Activated B cell treated with CpG ODN at 0.5 μM for 24 hours (primary cell): ENCODE results near the gene ZMYND8. TPM values are rescaled to one million over a fixed set of nuclear protein-coding genes. Genes with fewer than 3 reads are reported as not detected.
"Not testable (repeated sequence)": the region's sequence is repeated elsewhere in the genome, so short reads cannot be mapped to it uniquely, and the experiment has no call there.

Experiments used
- ATAC-seq: fragments of 200-7000 bp; cut with Tn5 transposase; one replicate; pipeline ENCODE4 v1.10.0; 2021; ENCODE audit warnings: low read depth, mild to moderate bottlenecking, moderate library complexity
- CTCF ChIA-PET: fragments of 350-600 bp; sonication (Branson Sonifier 250); formaldehyde crosslinking; loops from one replicate; lab custom pipeline; 2021; ENCODE audit warnings: antibody characterized with exemption; lab: Charles Lee
- POLR2A ChIA-PET: fragments of 350-600 bp; sonication (Branson Sonifier 250); formaldehyde crosslinking; loops from one replicate; lab custom pipeline; 2021; ENCODE audit warnings: antibody characterized with exemption; lab: Charles Lee
- DNase-seq: peaks from one replicate; pipeline ENCODE4 v3.0.0; 2022
- H3K27ac Mint-ChIP-seq: one replicate; pipeline ENCODE4 v1.8.0; 2020; ENCODE audit warnings: mixed read lengths
- H3K27me3 Mint-ChIP-seq: one replicate; pipeline ENCODE4 v1.8.0; 2021; ENCODE audit warnings: mixed read lengths
- H3K36me3 Mint-ChIP-seq: one replicate; pipeline ENCODE4 v1.8.0; 2021; ENCODE audit warnings: low read depth, mixed read lengths
- H3K4me1 Mint-ChIP-seq: one replicate; pipeline ENCODE4 v1.8.0; 2021; ENCODE audit warnings: mixed read lengths
- H3K4me3 Mint-ChIP-seq: one replicate; pipeline ENCODE4 v1.8.0; 2020; ENCODE audit warnings: mild to moderate bottlenecking, mixed read lengths
- H3K9me3 Mint-ChIP-seq: one replicate; pipeline ENCODE4 v1.8.0; 2020; ENCODE audit warnings: mixed read lengths
- intact Hi-C: fragments of 100-400 bp; cut with micrococcal nuclease; formaldehyde crosslinking; loops from one replicate; pipeline ENCODE4 v1.15.1; 2024
- total RNA-seq: library from RNA; stranded (reverse); gene quantifications from 2 replicates; pipeline ENCODE4 v1.2.3, GENCODE V29; 2022
- TF ChIP-seq, protein P1 (sequence below): fragments of 200-600 bp; IDR thresholded peaks from one replicate; pipeline ENCODE4 v1.8.0; 2022; ENCODE audit warnings: antibody characterized with exemption, mild to moderate bottlenecking

Gene ZMYND8
- total RNA-seq, 1 donor from 2014 or later, result 42.6 TPM

DNA sequence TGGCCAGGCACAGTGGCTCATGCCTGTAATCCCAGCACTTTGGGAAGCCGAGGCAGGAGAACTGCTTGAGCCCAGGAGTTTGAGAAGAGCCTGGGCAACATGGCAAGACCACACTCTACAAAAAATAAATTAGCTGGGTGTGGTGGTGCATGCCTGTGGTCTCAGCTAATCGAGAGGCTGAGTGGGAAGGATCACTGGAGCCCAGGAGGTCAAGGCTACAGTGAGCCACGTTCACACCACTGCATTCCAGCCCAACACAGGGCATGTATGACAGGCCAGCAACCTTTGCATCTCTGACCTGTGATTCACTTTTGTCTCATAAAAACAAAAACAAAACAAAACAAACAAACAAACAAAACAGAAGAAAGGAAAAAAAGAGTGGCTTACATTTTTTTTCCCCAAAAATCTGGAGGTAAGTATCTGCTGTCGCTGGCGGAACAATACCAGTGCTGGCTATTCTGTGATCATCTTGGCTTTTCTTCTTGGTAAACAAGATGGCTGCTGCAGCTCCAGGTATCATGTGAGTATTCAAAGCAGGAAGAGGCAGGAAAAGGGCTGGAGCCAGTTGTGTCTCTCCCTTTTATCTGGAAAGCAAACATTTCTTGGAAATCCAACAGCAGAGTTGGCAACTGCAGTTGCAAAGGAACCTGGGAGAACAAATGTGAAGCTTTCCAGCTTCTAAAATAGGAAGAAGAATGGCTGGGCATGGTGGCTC, 40.4 kb upstream of the ZMYND8 start:
- Mint-ChIP-seq H3K4me3 (no peak overlapping the region), H3K9me3 (no peaks in the 10 kb centered on the region), H3K36me3 (peaks cover 11% of the 10 kb centered on the region), H3K4me1 (peaks cover 22% of the 10 kb centered on the region), H3K27me3 (no peaks in the 10 kb centered on the region), H3K27ac (no peak overlapping the region)
- intact Hi-C loops, result no loop called here
- POLR2A ChIA-PET, result interaction anchor here (0.9 to 1.6 kb wide), 3 partner anchors 15 to 105 kb away, joined by 3 to 6 read pairs (median 5); partner anchors contain the start of gene NCOA3
- TF ChIP-seq, protein P1, sequence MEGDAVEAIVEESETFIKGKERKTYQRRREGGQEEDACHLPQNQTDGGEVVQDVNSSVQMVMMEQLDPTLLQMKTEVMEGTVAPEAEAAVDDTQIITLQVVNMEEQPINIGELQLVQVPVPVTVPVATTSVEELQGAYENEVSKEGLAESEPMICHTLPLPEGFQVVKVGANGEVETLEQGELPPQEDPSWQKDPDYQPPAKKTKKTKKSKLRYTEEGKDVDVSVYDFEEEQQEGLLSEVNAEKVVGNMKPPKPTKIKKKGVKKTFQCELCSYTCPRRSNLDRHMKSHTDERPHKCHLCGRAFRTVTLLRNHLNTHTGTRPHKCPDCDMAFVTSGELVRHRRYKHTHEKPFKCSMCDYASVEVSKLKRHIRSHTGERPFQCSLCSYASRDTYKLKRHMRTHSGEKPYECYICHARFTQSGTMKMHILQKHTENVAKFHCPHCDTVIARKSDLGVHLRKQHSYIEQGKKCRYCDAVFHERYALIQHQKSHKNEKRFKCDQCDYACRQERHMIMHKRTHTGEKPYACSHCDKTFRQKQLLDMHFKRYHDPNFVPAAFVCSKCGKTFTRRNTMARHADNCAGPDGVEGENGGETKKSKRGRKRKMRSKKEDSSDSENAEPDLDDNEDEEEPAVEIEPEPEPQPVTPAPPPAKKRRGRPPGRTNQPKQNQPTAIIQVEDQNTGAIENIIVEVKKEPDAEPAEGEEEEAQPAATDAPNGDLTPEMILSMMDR, result no peak
- ATAC-seq, result no peak
- CTCF ChIA-PET, result interaction anchor here (2.3 kb wide), 1 partner anchor 13 kb away, joined by 8 read pairs; no protein-coding TSS in a partner anchor
- DNase-seq, result no peak

DNA sequence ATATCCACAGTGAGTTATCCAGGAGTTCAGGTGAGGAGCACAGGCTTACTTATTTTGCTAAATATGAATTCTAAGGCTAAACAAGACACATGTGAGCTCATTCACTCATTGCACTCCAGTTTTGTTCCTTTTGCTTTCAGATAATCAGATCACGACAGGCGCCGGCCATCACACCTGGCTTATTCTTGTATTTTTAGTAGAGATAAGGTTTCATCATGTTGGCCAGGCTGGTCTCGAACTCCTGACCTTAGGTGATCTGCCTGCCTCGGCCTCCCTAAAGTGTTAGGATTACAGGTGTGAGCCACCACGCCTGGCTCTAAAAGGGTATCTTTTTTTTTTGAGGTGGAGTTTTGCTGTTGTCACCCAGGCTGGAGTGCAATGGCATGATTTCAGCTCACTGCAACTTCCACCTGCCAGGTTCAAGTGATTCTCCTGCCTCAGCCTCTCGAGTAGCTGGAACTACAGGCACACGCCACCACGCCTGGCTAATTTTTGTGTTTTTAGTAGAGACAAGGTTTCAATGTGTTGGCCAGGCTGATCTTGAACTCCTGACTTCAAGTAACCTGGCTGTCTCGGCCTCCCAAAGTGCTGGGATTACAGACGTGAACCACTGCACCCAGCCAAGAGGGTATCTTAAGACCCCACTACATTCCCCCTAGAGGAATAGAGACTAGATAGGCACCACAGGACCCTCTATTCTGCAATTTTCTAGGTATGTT, 37.5 kb upstream of the ZMYND8 start:
- Mint-ChIP-seq H3K27ac (peak overlapping the region; percentile 51), H3K4me1 (peaks cover 44% of the 10 kb centered on the region), H3K36me3 (peaks cover 16% of the 10 kb centered on the region)
- ATAC-seq, DNase-seq, CTCF ChIA-PET, H3K4me3 Mint-ChIP-seq, H3K9me3 Mint-ChIP-seq, H3K27me3 Mint-ChIP-seq: not testable (repeated sequence)
- POLR2A ChIA-PET, result interaction anchor here (0.8 to 6.3 kb wide), 4 partner anchors 19 to 108 kb away, joined by 3 to 174 read pairs (median 20); partner anchors contain the start of gene NCOA3
- intact Hi-C loops, result loop anchor here (2.0 to 5.0 kb wide), 2 partner anchors 45 to 218 kb away; no protein-coding TSS in a partner anchor

DNA sequence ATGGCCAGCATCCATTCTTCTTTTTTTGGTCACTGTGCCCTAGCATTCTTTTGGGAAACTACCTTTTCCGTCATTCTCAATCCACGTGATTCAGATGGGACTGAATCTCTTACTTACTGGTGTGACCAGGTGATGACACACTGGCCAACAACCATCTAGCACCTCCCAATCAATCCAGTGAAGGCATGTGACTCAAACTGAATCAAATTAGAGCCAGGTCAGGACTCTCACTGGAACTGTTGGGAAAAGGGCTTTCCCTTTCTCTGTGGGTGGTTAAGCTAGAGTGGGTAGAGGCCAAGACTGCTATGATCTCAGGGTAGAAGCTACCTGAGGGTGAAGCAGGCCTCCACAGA, 36.2 kb upstream of the ZMYND8 start:
- H3K27ac Mint-ChIP-seq, result peak overlapping the region; percentile 95

DNA sequence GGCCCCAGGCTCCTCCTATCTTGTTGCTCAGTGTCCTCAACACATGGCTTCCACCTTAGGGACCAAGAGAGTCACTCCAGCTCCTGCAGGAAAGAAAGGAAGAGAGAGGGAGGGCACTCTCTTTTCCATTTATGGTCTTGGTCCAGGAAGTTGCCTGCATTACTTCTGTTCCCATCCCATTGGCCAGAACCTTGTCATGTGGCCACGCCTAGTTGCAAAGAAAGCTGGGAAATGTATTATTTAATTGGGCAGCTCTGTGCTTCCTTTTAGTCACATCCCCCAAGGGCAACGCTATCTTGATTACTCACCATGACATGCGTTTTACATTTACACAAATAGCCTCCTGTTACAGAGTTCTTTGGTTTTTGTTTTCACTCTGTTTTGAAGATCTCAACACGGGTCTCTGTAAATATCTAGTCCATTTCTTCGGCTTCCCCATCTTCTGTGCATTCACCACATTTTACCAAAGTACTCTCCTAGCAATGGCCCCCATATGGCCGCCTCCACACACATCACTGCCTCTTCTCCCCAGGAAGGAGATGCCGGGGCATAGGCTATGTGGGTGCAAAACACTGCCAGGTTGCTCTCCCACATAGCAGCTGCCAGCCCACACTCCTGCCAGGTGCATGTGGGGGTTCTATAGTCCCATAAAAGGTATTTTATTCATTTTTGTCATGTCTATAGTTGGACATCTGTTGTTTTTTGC, 35.7 kb upstream of the ZMYND8 start:
- intact Hi-C loops, result loop anchor here (1.0 to 5.0 kb wide), 5 partner anchors 20 to 220 kb away; no protein-coding TSS in a partner anchor
- peak overlapping the region; percentile 95 for H3K27ac Mint-ChIP-seq
- DNase-seq, result no peak
- H3K9me3 Mint-ChIP-seq, result peaks cover 4% of the 10 kb centered on the region
- H3K27me3 Mint-ChIP-seq, result no peaks in the 10 kb centered on the region
- peaks cover 16% of the 10 kb centered on the region for H3K36me3 Mint-ChIP-seq
- ChIA-PET POLR2A (interaction anchor here (0.6 to 6.3 kb wide), 18 partner anchors 14 to 169 kb away, joined by 3 to 174 read pairs (median 4); partner anchors contain the start of genes NCOA3 and ZMYND8), CTCF (interaction anchor here (0.9 to 2.4 kb wide), 6 partner anchors 8 to 229 kb away, joined by 3 to 10 read pairs (median 5); no protein-coding TSS in a partner anchor)
- peak; percentile 74 for ATAC-seq
- H3K4me1 Mint-ChIP-seq, result peaks cover 47% of the 10 kb centered on the region
- TF ChIP-seq, protein P1, result no peak
- peak overlapping the region; percentile 55 for H3K4me3 Mint-ChIP-seq

More for the DNA sequence above, 36.2 kb upstream of the ZMYND8 start:
- TF ChIP-seq, protein P1, result no peak
- POLR2A ChIA-PET, result interaction anchor here (0.6 to 6.3 kb wide), 16 partner anchors 8 to 168 kb away, joined by 3 to 174 read pairs (median 5); partner anchors contain the start of genes NCOA3 and ZMYND8
- DNase-seq, result no peak
- CTCF ChIA-PET, result interaction anchor here (1.2 to 2.4 kb wide), 5 partner anchors 9 to 122 kb away, joined by 3 to 10 read pairs (median 4); no protein-coding TSS in a partner anchor
- intact Hi-C loops, result loop anchor here (1.0 to 5.0 kb wide), 5 partner anchors 20 to 220 kb away; no protein-coding TSS in a partner anchor
- H3K36me3 Mint-ChIP-seq, result peaks cover 16% of the 10 kb centered on the region
- H3K4me3 Mint-ChIP-seq, result peak overlapping the region; percentile 55
- H3K4me1 Mint-ChIP-seq, result peaks cover 44% of the 10 kb centered on the region
- no peaks in the 10 kb centered on the region for H3K27me3 Mint-ChIP-seq
- peaks cover 4% of the 10 kb centered on the region for H3K9me3 Mint-ChIP-seq
- ATAC-seq, result no peak
